Epithelial cell of esophagus (primary cell): Measurements from ENCODE around the gene HDAC4.
A peak's percentile ranks its signal among the peaks of the same experiment; 100 is the strongest.

Source experiments
- DNase-seq: peaks from one replicate; pipeline ENCODE4 v3.0.0; 2010; ENCODE audit warnings: low read depth
- H3K4me3 ChIP-seq: 2 replicates; pipeline ENCODE4 v1.5.1; 2011; ENCODE audit warnings: mild to moderate bottlenecking, low read length, control low read depth
- TF ChIP-seq, protein P1 (sequence below): IDR thresholded peaks from 2 replicates; pipeline ENCODE4 v1.5.1; 2011; ENCODE audit warnings: low read depth, mild to moderate bottlenecking, low read length, control low read depth, inconsistent platforms; ENCODE audit not compliant: insufficient read depth; ENCODE audit errors: missing control alignments

HDAC4 gene

DNA sequence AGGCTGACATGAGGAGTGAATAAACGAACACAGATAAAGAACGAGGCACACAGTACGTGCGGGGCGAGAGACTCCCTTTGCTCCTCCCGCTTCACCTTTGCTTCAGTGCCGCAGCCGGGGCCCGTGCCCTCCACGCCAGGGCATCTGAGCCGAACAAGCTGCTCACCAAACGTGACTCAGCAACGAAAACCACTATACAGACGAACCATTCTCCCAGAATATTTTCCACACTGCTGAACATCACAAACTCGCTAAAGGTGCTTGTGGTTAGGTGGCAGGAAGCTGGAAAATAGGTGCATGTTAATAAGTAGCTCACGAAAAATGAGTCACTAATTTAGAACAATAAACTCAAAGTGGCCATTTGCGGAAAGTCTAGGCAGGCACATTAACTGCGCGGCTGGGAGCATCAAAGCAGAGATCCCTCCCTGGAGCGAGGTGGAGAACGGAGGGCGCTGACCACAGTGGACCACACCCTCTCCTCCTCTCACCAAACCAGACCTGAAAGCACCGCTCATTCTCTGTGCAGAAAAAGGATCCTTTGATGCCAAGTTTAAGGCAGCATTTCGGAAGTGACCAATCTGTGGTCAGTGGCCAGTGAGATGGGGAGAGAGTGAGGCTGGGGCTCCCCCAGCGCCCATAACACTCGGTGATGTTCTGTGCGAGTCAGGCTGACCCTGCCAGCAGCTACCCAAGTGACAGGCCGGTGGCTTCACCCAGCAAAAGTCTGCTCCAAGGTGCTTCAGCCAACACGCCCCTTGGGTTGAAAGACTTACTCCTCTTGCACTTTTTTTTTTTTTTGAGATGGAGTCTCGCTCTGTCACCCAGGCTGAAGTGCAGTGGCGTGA lies 153.2 kb downstream of the HDAC4 start:
- H3K4me3 ChIP-seq, result no peak overlapping the region
- no peak for DNase-seq
- TF ChIP-seq, protein P1, sequence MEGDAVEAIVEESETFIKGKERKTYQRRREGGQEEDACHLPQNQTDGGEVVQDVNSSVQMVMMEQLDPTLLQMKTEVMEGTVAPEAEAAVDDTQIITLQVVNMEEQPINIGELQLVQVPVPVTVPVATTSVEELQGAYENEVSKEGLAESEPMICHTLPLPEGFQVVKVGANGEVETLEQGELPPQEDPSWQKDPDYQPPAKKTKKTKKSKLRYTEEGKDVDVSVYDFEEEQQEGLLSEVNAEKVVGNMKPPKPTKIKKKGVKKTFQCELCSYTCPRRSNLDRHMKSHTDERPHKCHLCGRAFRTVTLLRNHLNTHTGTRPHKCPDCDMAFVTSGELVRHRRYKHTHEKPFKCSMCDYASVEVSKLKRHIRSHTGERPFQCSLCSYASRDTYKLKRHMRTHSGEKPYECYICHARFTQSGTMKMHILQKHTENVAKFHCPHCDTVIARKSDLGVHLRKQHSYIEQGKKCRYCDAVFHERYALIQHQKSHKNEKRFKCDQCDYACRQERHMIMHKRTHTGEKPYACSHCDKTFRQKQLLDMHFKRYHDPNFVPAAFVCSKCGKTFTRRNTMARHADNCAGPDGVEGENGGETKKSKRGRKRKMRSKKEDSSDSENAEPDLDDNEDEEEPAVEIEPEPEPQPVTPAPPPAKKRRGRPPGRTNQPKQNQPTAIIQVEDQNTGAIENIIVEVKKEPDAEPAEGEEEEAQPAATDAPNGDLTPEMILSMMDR, result no peak

DNA sequence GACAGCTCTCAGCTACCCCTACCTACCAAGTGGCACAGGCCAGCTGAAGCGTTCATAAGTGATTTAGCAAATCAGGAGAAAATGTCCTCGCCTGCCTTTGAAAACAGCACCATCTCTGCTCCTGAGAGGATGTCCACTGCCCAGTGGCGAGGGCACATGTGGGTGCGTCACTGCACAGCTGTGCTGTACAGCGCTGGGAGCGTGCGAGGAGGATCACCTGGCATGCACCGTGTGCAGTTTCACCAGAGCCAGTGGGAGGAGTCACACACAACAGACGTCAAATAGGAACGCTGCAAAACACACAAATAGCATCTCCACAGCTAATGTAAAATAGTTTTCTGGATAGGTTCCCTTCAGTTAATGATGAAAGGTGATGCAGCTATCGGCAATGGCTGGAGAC lies 154.1 kb downstream of the HDAC4 start:
- peak overlapping the region; percentile 25 for H3K4me3 ChIP-seq
- TF ChIP-seq, protein P1, result no peak
- DNase-seq, result peak; percentile 70

DNA sequence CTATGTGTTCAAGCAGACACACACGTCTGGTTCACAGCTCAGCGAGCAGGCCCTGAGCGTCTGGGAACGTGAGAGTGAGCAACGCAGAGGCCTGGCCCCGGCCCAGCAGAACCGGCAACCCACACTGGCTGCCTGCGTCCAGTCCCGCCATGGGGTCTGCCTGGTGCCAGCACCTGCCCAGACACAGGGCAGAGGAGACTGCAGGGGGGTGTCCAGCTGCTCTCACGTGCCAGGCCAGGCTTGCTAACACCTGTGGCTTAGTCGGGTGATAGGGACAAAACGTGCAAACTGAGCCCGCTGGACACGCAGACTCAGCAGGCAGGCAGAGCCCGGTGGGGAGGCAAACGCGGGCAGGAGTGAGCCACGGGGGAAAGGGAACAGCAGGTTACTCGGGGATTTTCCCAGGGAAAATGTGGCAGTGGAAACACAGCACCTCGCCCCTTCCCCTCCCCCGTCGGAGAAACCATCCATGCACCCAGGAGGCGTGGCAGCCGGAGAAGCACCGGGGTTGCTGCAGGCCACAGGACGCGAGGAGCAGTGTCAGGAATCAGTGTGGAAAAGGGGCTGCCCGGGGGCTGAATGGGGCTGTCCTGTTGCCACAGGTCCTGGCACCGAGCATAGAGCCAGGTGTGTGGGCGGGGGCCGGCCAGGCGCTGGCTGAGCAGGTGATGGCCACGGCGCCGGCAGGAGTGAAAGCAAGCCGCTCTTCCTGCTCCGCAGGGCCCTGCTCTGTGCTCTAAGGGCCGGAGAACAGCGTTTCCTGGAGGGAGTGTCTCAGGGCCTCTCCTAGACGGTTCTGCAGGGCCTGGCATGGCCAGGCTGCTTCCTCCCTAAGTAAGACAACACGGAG lies 154.7 kb downstream of the HDAC4 start:
- TF ChIP-seq, protein P1, result no peak
- peak; percentile 56 for DNase-seq

DNA sequence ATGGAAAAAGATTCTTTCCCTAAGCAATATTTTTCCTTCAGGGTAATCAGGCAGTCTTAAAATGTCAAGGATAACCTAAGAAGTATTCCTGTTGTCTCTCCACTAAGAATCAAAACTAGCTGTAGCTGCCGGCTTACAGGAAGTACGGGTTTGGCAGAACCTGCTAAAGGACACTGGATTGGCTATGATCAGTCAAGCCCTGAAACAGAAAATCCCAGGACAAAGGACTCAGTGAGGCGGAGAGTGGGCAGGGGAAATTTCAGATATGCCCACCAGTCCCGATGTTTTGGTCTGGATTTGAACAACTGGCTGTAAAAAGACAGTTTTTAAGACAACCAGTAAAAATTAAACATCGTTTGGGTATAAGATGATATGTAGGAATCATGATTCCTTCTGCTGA lies 155.7 kb downstream of the HDAC4 start:
- no peak for DNase-seq
- TF ChIP-seq, protein P1, result no peak
- no peak overlapping the region for H3K4me3 ChIP-seq

More for the DNA sequence above, 154.7 kb downstream of the HDAC4 start:
- peak overlapping the region; percentile 25 for H3K4me3 ChIP-seq

DNA sequence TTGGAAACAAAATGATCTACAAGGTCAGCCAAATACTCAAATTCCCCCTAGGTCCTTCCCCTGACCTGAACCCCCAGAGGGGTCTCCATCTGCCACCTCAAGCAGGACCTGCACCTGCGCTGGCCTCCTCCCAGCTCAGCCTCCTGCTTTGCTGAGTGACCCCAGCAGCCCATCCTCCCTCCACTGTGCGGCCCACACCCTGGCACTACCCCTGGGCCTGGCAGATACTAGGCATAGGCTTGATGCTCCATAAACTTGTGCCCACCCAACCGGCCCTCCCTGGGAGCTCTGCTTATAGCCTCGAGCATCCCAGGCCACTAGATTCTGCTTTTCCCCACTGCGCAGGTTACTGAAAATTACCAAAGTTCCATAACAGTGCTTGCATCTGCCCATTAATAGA lies 156.2 kb downstream of the HDAC4 start:
- TF ChIP-seq, protein P1, result no peak
- DNase-seq, result no peak
- H3K4me3 ChIP-seq, result no peak overlapping the region

DNA sequence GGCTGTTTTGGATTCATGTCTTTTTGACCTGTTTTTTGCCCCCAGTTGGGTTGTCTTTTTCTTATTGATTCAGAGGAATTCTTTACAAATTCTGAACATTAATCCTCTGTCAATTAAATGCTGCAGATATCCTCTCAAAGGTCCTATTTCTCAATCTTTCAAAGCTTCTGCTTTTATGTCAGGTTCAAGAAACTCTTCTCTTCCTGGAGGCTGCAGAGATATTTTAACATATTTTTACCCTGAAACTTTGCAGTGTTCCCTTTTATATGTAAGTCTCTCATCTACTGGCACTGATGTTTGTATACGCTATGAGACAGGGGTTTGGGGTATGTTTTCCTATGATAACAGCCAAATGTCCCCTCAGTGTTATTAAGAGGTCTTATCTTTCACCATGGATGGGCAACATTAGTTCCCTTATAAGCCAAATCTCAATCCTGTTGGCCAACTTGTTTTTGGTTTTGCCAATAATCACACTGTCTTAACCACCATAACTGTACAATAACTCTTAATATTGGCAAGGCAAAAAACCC lies 159.3 kb downstream of the HDAC4 start:
- TF ChIP-seq, protein P1, result no peak
- no peak for DNase-seq
- H3K4me3 ChIP-seq, result no peak overlapping the region
